HL-60 (cell line): ENCODE measurements around the gene LKAAEAR1.

ENCODE experiments used
- DNase-seq, 2 experiments: peaks; one replicate each; pipeline ENCODE4 v3.0.0-alpha.2; 2010 to 2020; ENCODE audit warnings: low read depth in 1 of 2, low spot score in 1 of 2
- H3K27ac ChIP-seq: fragments of 250-450 bp; sonication (Bioruptor Pico); replicated peaks from 2 replicates; pipeline ENCODE4 v1.5.1; 2020; ENCODE audit warnings: mild to moderate bottlenecking, moderate library complexity
- H3K27me3 ChIP-seq: fragments of 250-450 bp; sonication (Bioruptor Pico); 2 replicates; pipeline ENCODE4 v1.5.1; 2021; ENCODE audit warnings: mild to moderate bottlenecking, moderate library complexity; ENCODE audit not compliant: insufficient read depth, poor library complexity, severe bottlenecking
- H3K4me3 ChIP-seq: replicated peaks from 2 replicates; pipeline ENCODE4 v1.5.1; 2011; ENCODE audit warnings: mild to moderate bottlenecking, control low read depth, low read length; ENCODE audit not compliant: insufficient read depth
- CTCF ChIP-seq: IDR thresholded peaks from one replicate; pipeline ENCODE4 v1.5.1; 2011; ENCODE audit warnings: low read length, control low read depth, inconsistent platforms; ENCODE audit not compliant: insufficient read depth
- GABPA ChIP-seq: IDR thresholded peaks from 2 replicates; pipeline ENCODE4 v1.6.1; 2012; ENCODE audit warnings: low read depth
- POLR2AphosphoS5 ChIP-seq: IDR thresholded peaks from 2 replicates; pipeline ENCODE4 v1.6.1; 2012; ENCODE audit warnings: low read depth
- REST ChIP-seq: IDR thresholded peaks from 2 replicates; pipeline ENCODE4 v1.6.1; 2012; ENCODE audit warnings: low read depth; ENCODE audit not compliant: insufficient replicate concordance
- SPI1 ChIP-seq: IDR thresholded peaks from 2 replicates; pipeline ENCODE4 v1.6.1; 2012; ENCODE audit warnings: low read depth, mild to moderate bottlenecking, borderline replicate concordance

Gene LKAAEAR1

DNA sequence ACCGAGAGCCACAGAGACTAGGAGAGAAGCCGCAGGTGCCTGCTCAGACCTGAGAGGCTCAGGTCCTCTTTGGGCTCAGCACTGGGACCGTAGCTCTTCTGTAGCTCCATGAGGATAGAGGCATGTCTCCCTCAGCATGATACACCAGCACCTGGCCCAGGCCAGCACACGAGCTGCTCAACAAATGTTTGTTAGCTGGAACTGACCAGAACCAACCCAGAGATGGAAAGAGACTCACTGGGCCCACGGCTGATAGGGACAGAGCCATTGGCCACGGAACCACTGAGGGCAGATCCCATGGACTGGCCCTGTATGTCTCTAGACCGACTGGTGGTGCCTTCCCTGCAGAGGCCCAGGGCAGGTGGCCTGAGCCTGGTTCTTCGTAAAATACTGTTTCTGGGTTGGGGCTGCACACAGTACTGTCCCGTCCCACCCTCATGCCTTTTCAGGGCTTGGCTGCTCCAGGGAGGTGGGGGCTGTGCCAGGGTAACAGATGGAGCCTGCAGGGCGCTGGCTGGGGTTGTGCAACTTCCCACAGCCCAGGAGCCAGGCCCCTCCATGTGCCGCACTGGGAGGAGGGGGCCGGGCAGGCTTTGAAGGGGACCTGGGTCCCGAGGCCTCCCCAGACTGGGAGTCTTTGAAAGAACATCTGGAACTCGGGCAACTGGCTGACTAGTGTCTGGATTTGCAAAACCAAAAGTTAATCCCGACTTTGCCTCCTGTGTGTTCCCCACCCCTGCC is 43.0 kb downstream of the LKAAEAR1 start:
- Histone ChIP-seq H3K27ac (peak overlapping the region; percentile 49), H3K4me3 (peak overlapping the region; percentile 51; the same call in 1 of the 2 replicates), H3K27me3 (peaks cover 6% of the 10 kb centered on the region)
- peak in 1 of 2 experiments; percentile 67 for DNase-seq
- no peak for TF ChIP-seq SPI1
- peak; percentile 36; the same call in 1 of the 2 replicates for TF ChIP-seq POLR2AphosphoS5

- TF ChIP-seq POLR2AphosphoS5, result no peak
- no peak for TF ChIP-seq REST
- TF ChIP-seq CTCF, result no peak
- no peak for TF ChIP-seq GABPA
- TF ChIP-seq SPI1, result no peak
- no peak overlapping the region for H3K27ac ChIP-seq
- no peak for DNase-seq
- H3K27me3 ChIP-seq, result peaks cover 6% of the 10 kb centered on the region
- H3K4me3 ChIP-seq, result no peak overlapping the region
Observed at GRCh38 chr20:64040231-64041039, 43.8 kb downstream of the LKAAEAR1 start.

- TF ChIP-seq REST, result no peak
- H3K27me3 ChIP-seq, result peaks cover 6% of the 10 kb centered on the region
- DNase-seq, result no peak
- peak overlapping the region; percentile 53 for H3K4me3 ChIP-seq
- peak overlapping the region; percentile 61 for H3K27ac ChIP-seq
Observed at GRCh38 chr20:64039293-64040160, 44.7 kb downstream of the LKAAEAR1 start.

GRCh38 chr20:64038565-64039292 is 45.5 kb downstream of the LKAAEAR1 start:
- peaks cover 6% of the 10 kb centered on the region for H3K27me3 ChIP-seq
- peak overlapping the region; percentile 53 for H3K4me3 ChIP-seq
- no peak for TF ChIP-seq REST
- TF ChIP-seq CTCF, result peak; percentile 38
- peak; percentile 57 to 76 for DNase-seq
- peak overlapping the region; percentile 61 for H3K27ac ChIP-seq
